ENCODE data around the gene APPBP2.

DNA sequence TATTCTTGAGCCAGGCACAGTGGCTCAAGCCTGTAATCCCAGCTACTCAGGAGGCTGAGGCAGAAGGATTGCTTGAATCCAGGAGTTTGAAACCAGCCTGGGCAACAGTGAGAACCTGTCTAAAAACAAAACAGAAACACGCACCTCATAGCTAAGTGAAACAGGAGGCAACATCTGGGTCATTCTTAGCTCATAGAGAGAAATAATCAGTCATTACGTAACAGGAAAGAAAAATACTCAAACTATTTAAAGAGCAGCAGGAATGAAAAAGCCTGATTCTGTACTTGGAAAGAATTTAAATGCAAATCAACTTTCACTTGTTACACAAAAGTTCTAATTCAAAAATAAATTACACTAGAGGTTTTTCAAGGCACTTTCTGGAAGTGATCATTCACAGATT lies 86.5 kb downstream of the APPBP2 start:
- TF ChIP-seq, protein P1, sequence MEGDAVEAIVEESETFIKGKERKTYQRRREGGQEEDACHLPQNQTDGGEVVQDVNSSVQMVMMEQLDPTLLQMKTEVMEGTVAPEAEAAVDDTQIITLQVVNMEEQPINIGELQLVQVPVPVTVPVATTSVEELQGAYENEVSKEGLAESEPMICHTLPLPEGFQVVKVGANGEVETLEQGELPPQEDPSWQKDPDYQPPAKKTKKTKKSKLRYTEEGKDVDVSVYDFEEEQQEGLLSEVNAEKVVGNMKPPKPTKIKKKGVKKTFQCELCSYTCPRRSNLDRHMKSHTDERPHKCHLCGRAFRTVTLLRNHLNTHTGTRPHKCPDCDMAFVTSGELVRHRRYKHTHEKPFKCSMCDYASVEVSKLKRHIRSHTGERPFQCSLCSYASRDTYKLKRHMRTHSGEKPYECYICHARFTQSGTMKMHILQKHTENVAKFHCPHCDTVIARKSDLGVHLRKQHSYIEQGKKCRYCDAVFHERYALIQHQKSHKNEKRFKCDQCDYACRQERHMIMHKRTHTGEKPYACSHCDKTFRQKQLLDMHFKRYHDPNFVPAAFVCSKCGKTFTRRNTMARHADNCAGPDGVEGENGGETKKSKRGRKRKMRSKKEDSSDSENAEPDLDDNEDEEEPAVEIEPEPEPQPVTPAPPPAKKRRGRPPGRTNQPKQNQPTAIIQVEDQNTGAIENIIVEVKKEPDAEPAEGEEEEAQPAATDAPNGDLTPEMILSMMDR (IDR thresholded peaks at IDR 0.05) = no peak
- TF ChIP-seq POLR2A (IDR thresholded peaks at IDR 0.05) = no peak
